Esophagus muscularis mucosa (tissue), 4 donors: Measurements from ENCODE around the gene RGMB. TPM values are rescaled to one million over a fixed set of nuclear protein-coding genes. Genes with fewer than 3 reads are reported as not detected.

Experiments used
- DNase-seq: peaks from one replicate; pipeline ENCODE4 v3.0.0-alpha.2; 2017; ENCODE audit errors: extremely low spot score
- H3K27ac ChIP-seq, 4 donors: fragments of 200-600 bp; sonication (generic); replicated peaks in 1 of 4; 1 replicate in 3 of 4; 2 replicates in 1 of 4; pipeline ENCODE4 v1.5.1; 2016 to 2019; ENCODE audit warnings: mild to moderate bottlenecking in 1 of 4
- H3K27me3 ChIP-seq, 4 donors: fragments of 200-600 bp; sonication (generic); one replicate each; pipeline versions ENCODE4 v1.5.1 to v1.6.0; 2016 to 2019
- H3K36me3 ChIP-seq, 4 donors: fragments of 200-600 bp; sonication (generic); one replicate each; pipeline ENCODE4 v1.5.1; 2016 to 2019
- H3K4me1 ChIP-seq, 4 donors: fragments of 200-600 bp; sonication (generic); one replicate each; pipeline ENCODE4 v1.5.1; 2016 to 2019
- H3K4me3 ChIP-seq, 4 donors: fragments of 200-600 bp; sonication (generic); 1 replicate in 2 of 4; 2 replicates in 2 of 4; pipeline ENCODE4 v1.5.1; 2016 to 2019; ENCODE audit warnings: mild to moderate bottlenecking in 4 of 4, moderate library complexity in 1 of 4
- H3K9me3 ChIP-seq, 4 donors: fragments of 200-600 bp; sonication (generic); 1 replicate in 3 of 4; 2 replicates in 1 of 4; pipeline ENCODE4 v1.5.1; 2016 to 2019
- CTCF ChIP-seq, 3 experiments: fragments of 200-600 bp in 2 of 3; fragments of 450-650 bp in 1 of 3; sonication (generic) in 2 of 3; IDR thresholded peaks; one replicate each; pipeline ENCODE4 v1.5.1; 2017 to 2019; ENCODE audit warnings: antibody characterized with exemption in 3 of 3, mild to moderate bottlenecking in 2 of 3, moderate library complexity in 1 of 3
- EP300 ChIP-seq: sonication (generic); formaldehyde crosslinking; IDR thresholded peaks from one replicate; pipeline ENCODE4 v1.6.1; 2017; ENCODE audit warnings: antibody characterized with exemption
- POLR2A ChIP-seq: fragments of 450-650 bp; IDR thresholded peaks from one replicate; pipeline ENCODE4 v1.6.1; 2017; ENCODE audit warnings: antibody characterized with exemption, moderate library complexity, mild to moderate bottlenecking, low read depth
- POLR2AphosphoS5 ChIP-seq, 2 donors: sonication (generic); formaldehyde crosslinking; IDR thresholded peaks; one replicate each; pipeline ENCODE4 v1.6.1; 2017; ENCODE audit warnings: antibody characterized with exemption in 2 of 2
- WGBS: methylation state at CpG from one replicate; pipeline ENCODE4 v1.1.5; 2018; 5-methylcytosine and 5-hydroxymethylcytosine counted together
- intact Hi-C: fragments of 100-400 bp; cut with DNase I; formaldehyde crosslinking; loops from one replicate; pipeline ENCODE4 v1.15.1; 2023
- total RNA-seq, 4 donors: library from RNA; depleted of rRNA; stranded (reverse); fragments of >200 nt; gene quantifications; one replicate each; pipeline versions ENCODE4 v1.1.0 to v1.2.1, GENCODE V29; 2016

RGMB gene
- 100 to 1,000 TPM; 145 to 198 (median 183) TPM for total RNA-seq

- peaks cover 0 to 6% (median 0%) of the 10 kb centered on the region in 4 donors for H3K36me3 ChIP-seq
- peak; percentile 99 for DNase-seq
- H3K4me1 ChIP-seq: peaks cover 27 to 62% (median 44%) of the 10 kb centered on the region in 4 donors
- no peaks in the 10 kb centered on the region for H3K9me3 ChIP-seq
- H3K4me3 ChIP-seq: peak within 1 kb of the TSS; percentile 81 to 94 (median 90)
- H3K27ac ChIP-seq: peak within 1 kb of the TSS; percentile 93 to 94 (median 93)
- WGBS: 0% methylated on average over 43 of the region's 84 CpGs
- H3K27me3 ChIP-seq: no peaks in the 10 kb centered on the region
- TF ChIP-seq CTCF (IDR thresholded peaks at IDR 0.05) (no peak), POLR2A (peak; percentile 82), POLR2AphosphoS5 (IDR thresholded peaks at IDR 0.05) (peak; percentile 73 to 83), EP300 (no peak)
- intact Hi-C loops: loop anchor here (5.0 to 10.0 kb wide), 2 partner anchors 151 to 341 kb away; partner anchors contain the start of gene CHD1
Measured at GRCh38 chr5:98773464-98774191, at the start of gene RGMB. RGMB (plus strand) TSS chr5:98773663; CDS start chr5:98774071, 408 bp downstream.

- Histone ChIP-seq H3K9me3 (no peaks in the 10 kb centered on the region), H3K36me3 (no peaks in the 10 kb centered on the region), H3K27me3 (no peaks in the 10 kb centered on the region), H3K27ac (no peak overlapping the region), H3K4me3 (no peak overlapping the region), H3K4me1 (peaks cover 0 to 13% (median 7%) of the 10 kb centered on the region in 4 donors)
- intact Hi-C loops: no loop called here
- TF ChIP-seq POLR2AphosphoS5 (IDR thresholded peaks at IDR 0.05) (no peak), POLR2A (no peak), CTCF (IDR thresholded peaks at IDR 0.05) (no peak), EP300 (no peak)
- DNase-seq: no peak
- WGBS: 82% methylated on average over 2 of the region's 2 CpGs
Measured at GRCh38 chr5:98726258-98726657, 47.2 kb upstream of the RGMB start.

- WGBS: 62% methylated on average over 5 of the region's 5 CpGs
- TF ChIP-seq POLR2AphosphoS5 (IDR thresholded peaks at IDR 0.05): no peak
- TF ChIP-seq CTCF (IDR thresholded peaks at IDR 0.05): no peak
- no peak for TF ChIP-seq EP300
- TF ChIP-seq POLR2A: no peak
Measured at GRCh38 chr5:98727686-98728085, 45.8 kb upstream of the RGMB start.

GRCh38 chr5:98734646-98735045, 38.8 kb upstream of the RGMB start:
- Histone ChIP-seq H3K4me1 (no peaks in the 10 kb centered on the region), H3K9me3 (no peaks in the 10 kb centered on the region), H3K4me3 (no peak overlapping the region), H3K36me3 (no peaks in the 10 kb centered on the region), H3K27me3 (no peaks in the 10 kb centered on the region), H3K27ac (no peak overlapping the region)
- TF ChIP-seq POLR2A (no peak), EP300 (no peak), CTCF (IDR thresholded peaks at IDR 0.05) (no peak), POLR2AphosphoS5 (IDR thresholded peaks at IDR 0.05) (no peak)
- intact Hi-C loops: no loop called here
- DNase-seq: no peak

More at GRCh38 chr5:98727686-98728085, 45.8 kb upstream of the RGMB start:
- Histone ChIP-seq H3K27ac (no peak overlapping the region), H3K4me1 (peaks cover 0 to 4% (median 0%) of the 10 kb centered on the region in 4 donors), H3K9me3 (no peaks in the 10 kb centered on the region), H3K4me3 (no peak overlapping the region), H3K27me3 (no peaks in the 10 kb centered on the region), H3K36me3 (no peaks in the 10 kb centered on the region)
- DNase-seq: no peak
- intact Hi-C loops: no loop called here
